ENCODE data around the gene DNAJC7.

DNA sequence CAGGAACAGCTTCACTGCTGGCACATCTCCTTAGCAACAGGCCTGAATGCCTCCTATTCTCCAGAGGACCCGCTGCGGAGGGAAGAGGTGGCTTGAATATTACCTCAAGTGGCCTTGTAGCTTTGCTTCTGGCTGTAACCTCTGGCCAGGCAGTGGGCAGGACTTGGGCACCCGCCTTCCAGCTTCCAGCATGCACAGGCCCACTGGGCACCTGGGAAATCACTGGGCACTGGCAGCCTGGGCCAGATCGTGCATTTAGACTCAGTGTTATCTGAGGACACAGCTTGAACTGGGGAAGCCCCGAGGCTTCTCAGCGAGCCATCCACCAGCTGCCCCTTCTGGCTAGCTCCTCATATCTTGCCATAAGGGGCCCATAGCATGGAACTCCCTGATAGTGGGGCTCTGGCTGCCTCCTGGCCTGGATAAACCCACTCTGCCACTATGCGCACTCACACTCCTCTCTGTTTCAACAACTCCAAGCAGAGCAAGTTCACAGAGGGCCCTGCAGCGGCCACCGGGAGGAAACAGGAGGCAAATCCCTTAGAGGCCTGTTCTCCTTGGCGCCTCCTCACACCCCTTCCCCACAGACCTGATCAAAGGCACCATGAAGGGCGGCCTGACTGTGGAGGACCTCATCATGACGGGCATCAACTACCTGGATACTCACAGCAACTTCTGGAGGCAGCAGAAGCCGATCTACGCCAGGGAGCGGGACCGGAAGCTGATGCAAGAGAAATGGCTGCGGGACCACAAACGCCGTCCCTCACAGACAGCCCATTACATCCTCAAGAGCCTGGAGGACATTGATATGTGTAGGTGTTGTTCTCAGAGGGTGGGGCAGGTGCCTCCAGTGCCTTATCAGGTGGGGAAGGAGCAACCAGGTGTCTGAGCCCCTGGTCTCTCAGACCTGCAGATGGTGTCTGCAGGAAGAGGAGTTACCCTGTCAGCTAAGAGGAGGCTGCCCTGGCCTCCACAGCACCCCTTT, 79.0 kb downstream of the DNAJC7 start:
- TF ChIP-seq, protein P1, sequence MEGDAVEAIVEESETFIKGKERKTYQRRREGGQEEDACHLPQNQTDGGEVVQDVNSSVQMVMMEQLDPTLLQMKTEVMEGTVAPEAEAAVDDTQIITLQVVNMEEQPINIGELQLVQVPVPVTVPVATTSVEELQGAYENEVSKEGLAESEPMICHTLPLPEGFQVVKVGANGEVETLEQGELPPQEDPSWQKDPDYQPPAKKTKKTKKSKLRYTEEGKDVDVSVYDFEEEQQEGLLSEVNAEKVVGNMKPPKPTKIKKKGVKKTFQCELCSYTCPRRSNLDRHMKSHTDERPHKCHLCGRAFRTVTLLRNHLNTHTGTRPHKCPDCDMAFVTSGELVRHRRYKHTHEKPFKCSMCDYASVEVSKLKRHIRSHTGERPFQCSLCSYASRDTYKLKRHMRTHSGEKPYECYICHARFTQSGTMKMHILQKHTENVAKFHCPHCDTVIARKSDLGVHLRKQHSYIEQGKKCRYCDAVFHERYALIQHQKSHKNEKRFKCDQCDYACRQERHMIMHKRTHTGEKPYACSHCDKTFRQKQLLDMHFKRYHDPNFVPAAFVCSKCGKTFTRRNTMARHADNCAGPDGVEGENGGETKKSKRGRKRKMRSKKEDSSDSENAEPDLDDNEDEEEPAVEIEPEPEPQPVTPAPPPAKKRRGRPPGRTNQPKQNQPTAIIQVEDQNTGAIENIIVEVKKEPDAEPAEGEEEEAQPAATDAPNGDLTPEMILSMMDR (IDR thresholded peaks at IDR 0.05), result no peak
- TF ChIP-seq POLR2A (IDR thresholded peaks at IDR 0.05), result no peak
- no peak for TF ChIP-seq POLR2AphosphoS5 (IDR thresholded peaks at IDR 0.05)
